ENCODE measurements around the gene BABAM2.

BABAM2 gene

GRCh38 chr2:28165087-28165635, 274.6 kb downstream of the BABAM2 start:
- DNase-seq (ENCODE audit: low read depth): no peak

DNA sequence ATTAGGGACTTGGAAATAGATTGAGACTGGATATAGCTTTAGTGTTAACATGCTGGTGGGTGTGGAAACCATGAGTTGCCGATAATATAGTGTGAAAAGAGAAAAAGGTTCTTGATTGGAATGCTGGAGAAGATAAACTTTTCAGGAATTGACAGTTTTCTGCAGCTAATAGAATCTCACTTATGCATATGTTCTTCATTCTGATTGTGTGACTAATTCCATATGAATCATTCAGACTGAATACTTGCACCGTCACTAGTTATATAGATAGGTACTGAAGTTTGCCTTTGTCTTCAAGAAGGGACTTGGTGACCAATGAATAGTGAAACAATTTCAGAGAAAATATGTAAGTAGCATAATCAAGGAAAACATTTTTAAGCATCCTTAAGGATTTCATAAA, 276.4 kb downstream of the BABAM2 start:
- DNase-seq (ENCODE audit: low read depth): no peak

- DNase-seq (ENCODE audit: low read depth): no peak
Observed at GRCh38 chr2:28168376-28168775, 277.8 kb downstream of the BABAM2 start.

DNA sequence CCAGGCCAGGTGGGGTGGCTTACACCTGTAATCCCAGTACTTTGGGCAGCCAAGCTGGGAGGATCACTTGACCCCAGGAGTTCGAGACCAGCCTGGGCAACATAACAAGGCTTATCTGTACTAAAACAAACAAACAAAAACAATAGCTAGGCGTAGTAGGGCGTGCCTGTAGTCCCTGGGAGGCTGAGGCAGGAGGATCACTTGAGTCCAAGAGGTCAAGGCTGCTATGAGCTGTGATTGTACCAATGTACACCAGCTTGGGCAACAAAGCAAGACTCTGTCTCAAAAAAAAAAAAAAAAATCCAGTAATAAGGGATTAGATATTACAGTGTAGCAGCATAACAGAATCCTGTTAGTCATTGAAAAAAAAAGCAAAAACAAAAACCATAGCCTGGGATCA, 279.0 kb downstream of the BABAM2 start:
- no peak for DNase-seq (ENCODE audit: low read depth)

GRCh38 chr2:28172114-28172898, 281.8 kb downstream of the BABAM2 start:
- no peak for DNase-seq (ENCODE audit: low read depth)

GRCh38 chr2:28173377-28173776, 282.8 kb downstream of the BABAM2 start:
- DNase-seq (ENCODE audit: low read depth): no peak

DNA sequence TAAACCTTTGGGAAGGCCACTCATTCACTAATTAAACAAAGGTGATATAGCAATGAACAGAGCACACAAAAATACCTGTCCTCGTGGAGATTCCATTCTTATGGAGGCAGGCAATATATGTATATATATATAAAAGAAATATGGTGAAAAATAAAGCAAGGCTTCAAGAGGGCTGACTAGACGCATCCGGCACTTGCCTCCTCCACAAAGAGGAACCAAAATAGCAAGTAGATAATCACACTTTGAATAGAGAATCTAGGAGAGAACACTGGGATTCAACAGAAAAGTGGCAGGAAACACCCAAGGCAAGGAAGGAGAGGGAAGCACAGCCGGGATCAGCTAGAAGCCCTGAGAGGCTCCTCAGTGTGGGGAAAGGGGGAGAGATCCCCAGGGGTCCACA, 283.7 kb downstream of the BABAM2 start:
- DNase-seq (ENCODE audit: low read depth): no peak

- no peak for DNase-seq (ENCODE audit: low read depth)
Observed at GRCh38 chr2:28175028-28175427, 284.5 kb downstream of the BABAM2 start.

DNA sequence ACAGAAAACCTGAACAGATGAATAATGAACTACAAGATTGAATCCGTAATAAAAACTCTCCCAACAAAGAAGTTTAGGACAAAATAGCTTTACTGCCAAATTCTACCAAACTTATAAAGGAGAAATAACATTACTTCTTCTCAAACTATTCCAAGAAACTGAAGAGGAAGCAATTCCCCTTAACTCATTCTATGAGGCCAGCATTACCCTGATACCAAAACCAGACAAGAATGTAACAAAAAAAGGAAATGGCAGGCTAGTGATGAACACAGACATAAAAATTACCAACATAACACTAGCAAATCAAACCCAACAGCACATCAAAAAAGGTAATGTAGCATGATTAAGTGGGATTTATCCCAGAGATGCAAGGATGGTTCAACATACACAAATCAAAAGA, 288.4 kb downstream of the BABAM2 start:
- DNase-seq (ENCODE audit: low read depth): no peak

- DNase-seq (ENCODE audit: low read depth): no peak
Observed at GRCh38 chr2:28181801-28182200, 291.3 kb downstream of the BABAM2 start.

- DNase-seq (ENCODE audit: low read depth): no peak
Observed at GRCh38 chr2:28182348-28182747, 291.8 kb downstream of the BABAM2 start.

- DNase-seq (ENCODE audit: low read depth): no peak
Observed at GRCh38 chr2:28185153-28185552, 294.6 kb downstream of the BABAM2 start.

DNA sequence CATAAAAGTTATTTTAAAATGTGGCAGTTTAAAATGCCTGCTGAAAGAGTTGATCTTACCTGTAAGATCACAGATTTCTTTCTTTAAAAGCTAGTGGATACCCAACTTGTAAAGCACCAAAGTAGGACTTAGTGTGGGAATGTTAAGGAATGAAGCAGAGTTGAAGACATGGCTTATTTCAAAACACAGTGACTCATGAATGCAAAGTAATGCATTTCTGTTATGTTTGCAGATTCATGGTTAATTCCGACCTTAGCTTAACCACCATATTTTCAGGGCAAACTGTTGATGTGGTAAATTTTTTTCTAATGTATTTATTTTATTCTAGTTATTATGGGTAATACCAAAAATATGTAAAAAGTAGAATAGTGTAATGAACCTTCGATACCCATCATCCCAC, 295.4 kb downstream of the BABAM2 start:
- DNase-seq (ENCODE audit: low read depth): no peak

GRCh38 chr2:28187186-28187585, 296.7 kb downstream of the BABAM2 start:
- no peak for DNase-seq (ENCODE audit: low read depth)

DNA sequence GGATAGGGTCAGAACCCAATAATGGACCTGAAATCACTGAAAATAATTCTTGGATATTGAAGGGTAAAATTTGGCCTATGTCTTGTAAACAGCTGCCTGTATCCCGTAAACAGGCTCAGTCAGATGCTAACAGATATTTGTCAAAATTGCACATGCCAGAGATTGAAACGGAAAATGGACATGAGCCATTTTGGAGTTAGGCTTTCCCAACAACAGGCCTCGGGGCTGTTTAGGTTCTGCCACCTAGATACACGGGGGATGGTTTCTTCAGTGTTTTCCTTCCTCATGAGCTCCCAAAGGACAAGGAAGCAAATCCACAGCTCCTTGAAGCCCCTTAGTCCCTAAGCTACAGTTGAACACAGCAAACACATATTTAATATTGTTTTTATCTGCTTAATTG, 297.9 kb downstream of the BABAM2 start:
- no peak for DNase-seq (ENCODE audit: low read depth)

DNA sequence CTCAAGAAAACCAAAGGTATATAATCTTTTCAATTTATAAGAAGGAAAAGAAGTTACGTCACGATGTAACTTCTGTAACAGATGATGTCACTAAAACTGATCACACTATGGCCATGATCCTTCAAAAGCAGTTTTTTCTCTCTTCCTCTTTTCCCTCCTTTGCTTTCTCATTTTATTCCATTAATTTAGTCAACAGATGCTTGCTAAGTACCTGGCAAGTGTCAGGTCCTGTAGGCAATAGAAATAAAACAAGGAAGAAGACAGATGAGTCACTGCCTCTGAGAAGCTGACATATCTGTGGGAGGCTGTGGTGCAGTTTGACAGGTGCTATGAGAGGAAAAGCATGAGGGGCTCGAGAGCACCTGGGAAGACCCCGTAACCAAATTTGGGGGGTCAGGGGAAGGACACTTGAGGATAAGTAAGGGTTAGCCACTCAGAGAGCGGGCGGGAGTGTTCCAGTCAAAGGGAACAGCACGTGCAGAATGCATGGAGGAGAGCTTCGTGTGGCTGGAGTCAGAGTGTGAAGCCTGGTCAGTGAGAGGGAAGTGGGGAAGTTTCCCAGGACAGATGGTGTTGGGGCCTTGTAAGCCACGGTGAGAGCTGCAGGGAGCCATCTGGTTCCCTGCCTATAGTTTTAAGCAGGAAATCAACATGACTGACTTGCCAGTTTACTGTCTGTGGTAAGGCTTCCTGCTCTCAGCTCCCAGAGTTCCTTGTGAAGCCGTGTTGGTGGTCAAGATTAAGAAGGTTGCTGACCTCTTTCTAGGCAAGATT, 303.3 kb downstream of the BABAM2 start:
- DNase-seq (ENCODE audit: low read depth): no peak

GRCh38 chr2:28199995-28200679, 309.6 kb downstream of the BABAM2 start:
- no peak for DNase-seq (ENCODE audit: low read depth)

- peak; percentile 43 for DNase-seq (ENCODE audit: low read depth)
Observed at GRCh38 chr2:28201671-28202180, 311.2 kb downstream of the BABAM2 start.

DNA sequence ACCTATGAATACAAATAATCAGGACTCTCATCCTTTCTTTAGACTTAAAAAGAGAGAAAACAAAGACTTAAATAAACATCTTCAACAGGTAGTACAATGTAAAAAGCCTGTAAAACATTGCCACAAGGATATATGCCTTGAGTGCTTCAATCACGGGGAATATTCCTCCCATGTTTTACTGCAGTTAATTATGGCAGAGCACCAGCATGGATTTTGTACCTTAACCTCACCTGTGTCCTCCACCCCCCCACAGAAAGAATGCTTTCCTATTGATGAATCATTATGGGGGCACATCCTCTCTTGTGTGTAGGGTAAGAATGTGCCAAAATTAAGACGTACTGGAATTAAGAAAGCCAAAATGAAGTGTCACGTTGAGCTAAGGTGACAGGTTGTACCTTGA, 312.2 kb downstream of the BABAM2 start:
- no peak for DNase-seq (ENCODE audit: low read depth)

- no peak for DNase-seq (ENCODE audit: low read depth)
Observed at GRCh38 chr2:28206762-28207161, 316.2 kb downstream of the BABAM2 start.

- DNase-seq (ENCODE audit: low read depth): no peak
Observed at GRCh38 chr2:28209261-28209691, 318.7 kb downstream of the BABAM2 start.

DNA sequence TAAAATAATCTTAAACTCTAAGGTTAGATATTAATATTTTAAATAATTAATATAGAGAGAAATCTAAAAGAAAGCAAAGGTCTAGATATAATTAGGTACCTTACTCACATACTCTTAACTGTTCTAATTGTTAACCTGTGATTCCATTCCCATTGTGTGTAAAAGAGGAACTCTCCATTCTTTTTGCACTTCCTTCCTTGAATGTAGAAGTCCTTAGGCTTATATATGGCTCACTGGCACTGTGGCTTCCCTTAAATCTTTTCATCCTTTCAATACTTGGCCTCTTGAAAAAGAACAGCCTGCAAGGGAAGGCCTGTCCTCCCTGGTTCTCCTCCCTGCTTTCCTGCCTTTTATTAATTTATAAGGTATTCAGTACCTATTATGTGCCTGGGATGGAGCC, 319.3 kb downstream of the BABAM2 start:
- no peak for DNase-seq (ENCODE audit: low read depth)
